HepG2 (cell line): Measurements from ENCODE around the gene FAF1. TPM values are rescaled to one million over a fixed set of nuclear protein-coding genes. Genes with fewer than 3 reads are reported as not detected.

Experiments used
- ARID2 ChIP-seq: sonication (generic); formaldehyde crosslinking; IDR thresholded peaks from 2 replicates; pipeline ENCODE4 v1.8.1; 2022; ENCODE audit warnings: mild to moderate bottlenecking, missing genetic modification reagents, borderline replicate concordance
- CREM ChIP-seq, 2 experiments: sonication (generic) in 1 of 2; formaldehyde crosslinking in 1 of 2; IDR thresholded peaks; 2 replicates each; pipeline versions ENCODE4 v1.4.0 to v1.6.1; 2016 to 2020; ENCODE audit warnings: antibody characterized with exemption in 1 of 2, mild to moderate bottlenecking in 1 of 2, missing genetic modification reagents in 1 of 2
- ELF3 ChIP-seq: IDR thresholded peaks from 2 replicates; pipeline ENCODE4 v1.6.1; 2016; ENCODE audit warnings: missing genetic modification reagents, missing compliant biosample characterization
- GABPB1 ChIP-seq: IDR thresholded peaks from 2 replicates; pipeline ENCODE4 v1.6.1; 2016; ENCODE audit warnings: mild to moderate bottlenecking, missing genetic modification reagents, moderate library complexity, missing compliant biosample characterization
- GFI1 ChIP-seq: sonication (generic); formaldehyde crosslinking; IDR thresholded peaks from 2 replicates; pipeline ENCODE4 v1.5.0; 2020; ENCODE audit warnings: missing genetic modification reagents, mild to moderate bottlenecking, borderline replicate concordance
- HDAC2 ChIP-seq: sonication (generic); formaldehyde crosslinking; IDR thresholded peaks from 2 replicates; pipeline ENCODE4 v1.4.0; 2020; ENCODE audit warnings: missing genetic modification reagents
- HNRNPUL1 ChIP-seq: fragments of 200-400 bp; formaldehyde crosslinking; IDR thresholded peaks from 2 replicates; pipeline ENCODE4 v1.6.1; 2017; ENCODE audit warnings: low read depth, mild to moderate bottlenecking, low read length, moderate library complexity
- JARID2 ChIP-seq: sonication (generic); formaldehyde crosslinking; IDR thresholded peaks from 2 replicates; pipeline ENCODE4 v1.8.1; 2023; ENCODE audit warnings: missing genetic modification reagents, inconsistent platforms; ENCODE audit not compliant: insufficient replicate concordance
- MYC ChIP-seq: sonication (generic); formaldehyde crosslinking; IDR thresholded peaks from 2 replicates; pipeline ENCODE4 v1.9.0; 2021; ENCODE audit warnings: missing genetic modification reagents, borderline replicate concordance
- MYPOP ChIP-seq: sonication (generic); formaldehyde crosslinking; IDR thresholded peaks from 2 replicates; pipeline ENCODE4 v1.8.1; 2023; ENCODE audit warnings: mild to moderate bottlenecking, moderate library complexity, missing genetic modification reagents
- NCOA2 ChIP-seq: sonication (generic); formaldehyde crosslinking; IDR thresholded peaks from 2 replicates; pipeline ENCODE4 v1.8.0; 2022; ENCODE audit warnings: inconsistent platforms
- NFIB ChIP-seq: sonication (generic); formaldehyde crosslinking; IDR thresholded peaks from 2 replicates; pipeline ENCODE4 v1.9.0; 2021; ENCODE audit warnings: missing genetic modification reagents, mild to moderate bottlenecking, borderline replicate concordance
- NFIC ChIP-seq: IDR thresholded peaks from 2 replicates; pipeline ENCODE4 v1.6.1; 2012; ENCODE audit warnings: mild to moderate bottlenecking, low read length, inconsistent platforms
- RXRB ChIP-seq: IDR thresholded peaks from 2 replicates; pipeline ENCODE4 v1.6.1; 2016; ENCODE audit warnings: borderline replicate concordance, missing genetic modification reagents, missing compliant biosample characterization
- SIN3B ChIP-seq: fragments of 150-350 bp; IDR thresholded peaks from 2 replicates; pipeline ENCODE4 v1.6.1; 2014; ENCODE audit warnings: low read length
- YEATS2 ChIP-seq: sonication (generic); formaldehyde crosslinking; IDR thresholded peaks from 2 replicates; pipeline ENCODE4 v1.4.0; 2020; ENCODE audit warnings: missing genetic modification reagents, borderline replicate concordance
- ZFP36L1 ChIP-seq: sonication (generic); formaldehyde crosslinking; IDR thresholded peaks from 2 replicates; pipeline ENCODE4 v1.8.0; 2022; ENCODE audit warnings: mild to moderate bottlenecking, missing genetic modification reagents, moderate library complexity
- ZNF276 ChIP-seq: sonication (generic); formaldehyde crosslinking; IDR thresholded peaks from 2 replicates; pipeline ENCODE4 v1.4.0; 2020; ENCODE audit warnings: mild to moderate bottlenecking, low read depth, missing genetic modification reagents
- ZNF468 ChIP-seq: sonication (generic); formaldehyde crosslinking; IDR thresholded peaks from 2 replicates; pipeline ENCODE4 v1.8.0; 2022; ENCODE audit warnings: mild to moderate bottlenecking, moderate library complexity, missing genetic modification reagents
- ZNF800 ChIP-seq: sonication (generic); formaldehyde crosslinking; IDR thresholded peaks from 2 replicates; pipeline ENCODE4 v1.4.0; 2020; ENCODE audit warnings: missing genetic modification reagents
- ZSCAN5A ChIP-seq: sonication (generic); formaldehyde crosslinking; IDR thresholded peaks from 2 replicates; pipeline ENCODE4 v1.8.0; 2022; ENCODE audit warnings: mild to moderate bottlenecking, missing genetic modification reagents, borderline replicate concordance
- polyA plus RNA-seq, 8 experiments: library from polyadenylated mRNA; depleted of rRNA in 3 of 8; stranded (reverse) in 7 of 8; unstranded in 1 of 8; fragments of >200 nt; fragmentation: Illumina TruSeq in 4 of 8; extraction: Trizol in 4 of 8; gene quantifications; 2 replicates each; pipeline versions ENCODE4 v1.2.1 to v1.2.3, GENCODE V29; 2011 to 2016; ENCODE audit warnings: low read depth in 4 of 8, missing spikeins in 1 of 8, mixed read lengths in 1 of 8; ENCODE audit not compliant: insufficient read depth in 1 of 8
- total RNA-seq, 5 experiments: library from RNA; depleted of rRNA; stranded (reverse); fragments of >200 nt; fragmentation: Illumina TruSeq; extraction: Trizol; gene quantifications; 2 replicates each; pipeline ENCODE4 v1.2.3, GENCODE V29; 2016; ENCODE audit warnings: low read depth in 1 of 5
- TF ChIP-seq, protein P1 (sequence below): sonication (generic); formaldehyde crosslinking; IDR thresholded peaks from 2 replicates; pipeline ENCODE4 v1.4.0; 2020; ENCODE audit warnings: mild to moderate bottlenecking, missing genetic modification reagents

FAF1 gene
- total and polyA plus RNA-seq, 2 of the 13 experiments (the other 11 are each of a cell fraction or from before 2014, with no cell fraction given), result 19.4 to 63.3 TPM

DNA sequence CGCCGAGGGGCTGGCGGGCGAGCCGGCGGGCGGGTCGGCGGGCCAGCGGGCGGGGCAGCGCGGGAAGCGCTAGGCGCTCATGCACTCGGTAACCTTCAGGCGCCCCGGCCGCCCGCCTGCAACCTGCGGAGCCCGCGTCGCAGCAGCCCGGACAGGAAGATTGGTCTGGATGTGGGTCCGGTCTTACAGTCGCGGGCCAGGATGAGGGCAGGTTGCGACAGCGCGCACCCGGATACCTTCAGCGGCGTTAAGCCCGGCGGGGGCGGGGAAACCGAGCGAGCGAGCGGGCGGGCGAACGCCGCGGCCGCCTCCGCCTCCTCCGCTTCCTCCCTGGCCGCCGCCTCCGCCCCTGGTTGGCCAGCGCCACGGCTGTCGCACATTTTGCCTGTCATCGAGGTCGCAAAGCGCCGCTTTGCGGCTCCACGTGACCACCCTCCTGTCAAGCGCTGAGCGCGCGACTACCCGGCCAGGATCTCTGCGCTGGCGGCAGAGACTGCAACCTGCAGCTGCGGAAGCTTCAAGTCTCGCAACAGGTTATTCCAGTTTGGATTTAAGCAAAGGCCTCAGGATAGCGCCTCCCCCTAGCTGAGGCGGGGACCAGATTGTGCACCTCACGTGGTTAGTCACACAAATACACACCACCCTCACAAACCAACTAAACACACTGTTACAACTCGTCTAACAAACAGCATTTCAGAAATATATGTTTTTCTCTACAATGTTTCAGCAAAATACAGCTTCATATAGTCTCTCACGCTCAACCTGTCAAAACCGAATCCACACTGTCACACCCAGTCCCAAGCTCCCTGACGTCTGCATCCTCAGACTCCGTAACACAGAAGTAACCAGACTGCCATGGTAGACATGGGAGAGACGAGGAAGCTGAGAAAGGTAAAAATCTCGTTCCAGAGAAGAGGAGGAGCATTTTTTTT, at the start of gene FAF1 (continued):
- peak; percentile 65; the same call in 1 of the 2 replicates for TF ChIP-seq ZSCAN5A (CRISPR knock-in tag)
- TF ChIP-seq, protein P1, sequence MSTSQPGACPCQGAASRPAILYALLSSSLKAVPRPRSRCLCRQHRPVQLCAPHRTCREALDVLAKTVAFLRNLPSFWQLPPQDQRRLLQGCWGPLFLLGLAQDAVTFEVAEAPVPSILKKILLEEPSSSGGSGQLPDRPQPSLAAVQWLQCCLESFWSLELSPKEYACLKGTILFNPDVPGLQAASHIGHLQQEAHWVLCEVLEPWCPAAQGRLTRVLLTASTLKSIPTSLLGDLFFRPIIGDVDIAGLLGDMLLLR, result peak; percentile 87; the same call in 1 of the 2 replicates
- peak; percentile 29; the same call in 1 of the 2 replicates for TF ChIP-seq NFIC
- TF ChIP-seq JARID2, result no peak
- TF ChIP-seq ZFP36L1, result peak; percentile 11
- TF ChIP-seq ZNF800, result no peak
- peak; percentile 96 for TF ChIP-seq CREM (IDR thresholded peaks at IDR 0.05)
- TF ChIP-seq CREM (CRISPR knock-in tag; IDR thresholded peaks at IDR 0.05), result peak; percentile 61; the same call in 1 of the 2 replicates
- TF ChIP-seq SIN3B, result peak; percentile 85
- TF ChIP-seq MYPOP, result peak; percentile 91
- peak; percentile 74 for TF ChIP-seq HDAC2
- TF ChIP-seq MYC (CRISPR knock-in tag), result peak; percentile 96
- no peak for TF ChIP-seq ZNF468 (CRISPR knock-in tag)
- TF ChIP-seq GABPB1 (CRISPR knock-in tag), result peak; percentile 94
- TF ChIP-seq YEATS2 (CRISPR knock-in tag), result peak; percentile 97
- TF ChIP-seq NCOA2, result peak; percentile 61
- TF ChIP-seq NFIB (CRISPR knock-in tag), result no peak
- TF ChIP-seq ZNF276, result peak; percentile 96; the same call in 1 of the 2 replicates
- peak; percentile 56; the same call in 1 of the 2 replicates for TF ChIP-seq HNRNPUL1
- TF ChIP-seq RXRB (CRISPR knock-in tag), result peak; percentile 63
- peak; percentile 51 for TF ChIP-seq ARID2 (CRISPR knock-in tag)
- peak; percentile 75 for TF ChIP-seq ELF3 (CRISPR knock-in tag)
- peak; percentile 49 for TF ChIP-seq GFI1 (CRISPR knock-in tag)
